Spleen (tissue), 7 donors: ENCODE measurements around the gene KLHL6.

ENCODE experiments used
- POLR2A ChIP-seq, 3 donors: fragments of 450-650 bp; IDR thresholded peaks; one replicate each; pipeline ENCODE4 v1.5.1; 2017; ENCODE audit warnings: antibody characterized with exemption in 3 of 3, mild to moderate bottlenecking in 1 of 3
- POLR2AphosphoS5 ChIP-seq, 3 donors: sonication (generic); formaldehyde crosslinking; IDR thresholded peaks; one replicate each; pipeline ENCODE4 v1.5.1; 2017; ENCODE audit warnings: antibody characterized with exemption in 3 of 3
- TF ChIP-seq, protein P1 (sequence below), 11 experiments: fragments of 200-600 bp in 7 of 11; fragments of 450-650 bp in 4 of 11; sonication (generic) in 4 of 11; IDR thresholded peaks in 8 of 11; conservative IDR thresholded peaks in 3 of 11; 1 replicate in 7 of 11; 2 replicates in 4 of 11; pipeline versions ENCODE4 v1.4.0 to v1.8.0; 2016 to 2021; ENCODE audit warnings: antibody characterized with exemption in 11 of 11, inconsistent platforms in 4 of 11, mild to moderate bottlenecking in 1 of 11
- donor health status: DM: no; HTN: no; CAD: no; lungs with moderate emphysema.
- donor health status: DM: no; HTN: no; CAD: no.
- donor health status: DM: no; HTN: no; CAD: no.

DNA sequence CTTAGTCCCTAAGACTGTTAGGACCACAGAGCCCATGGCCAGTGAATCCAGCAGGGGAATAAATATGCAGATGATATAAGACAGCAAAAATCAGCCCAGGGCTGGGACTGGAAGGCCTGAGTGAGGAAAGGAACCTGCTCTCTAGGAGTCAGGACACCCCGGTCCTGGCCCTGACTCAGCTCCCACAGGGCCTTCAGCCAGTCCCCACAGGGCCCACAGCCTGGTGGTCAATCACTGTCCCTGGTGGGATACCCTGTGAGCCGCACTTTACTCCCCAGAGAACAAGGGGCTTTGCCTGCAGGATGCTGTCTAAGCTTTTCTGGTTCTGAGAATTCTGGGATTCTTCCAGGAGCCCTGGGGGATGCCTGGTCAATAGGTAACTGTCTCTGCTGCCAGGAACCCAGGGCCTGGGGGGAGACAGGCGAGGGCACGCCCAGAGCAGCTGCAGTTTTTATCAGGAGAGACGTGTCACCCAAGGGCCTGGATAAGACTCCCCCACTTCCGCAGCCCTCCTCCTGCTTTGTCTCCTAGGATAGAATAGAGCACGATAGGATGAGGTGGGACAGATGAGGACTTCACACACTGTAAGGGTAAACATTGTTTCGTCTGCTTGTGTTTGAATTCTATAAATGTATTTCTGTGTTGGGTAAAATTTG, 77.6 kb downstream of the KLHL6 start:
- TF ChIP-seq, protein P1, sequence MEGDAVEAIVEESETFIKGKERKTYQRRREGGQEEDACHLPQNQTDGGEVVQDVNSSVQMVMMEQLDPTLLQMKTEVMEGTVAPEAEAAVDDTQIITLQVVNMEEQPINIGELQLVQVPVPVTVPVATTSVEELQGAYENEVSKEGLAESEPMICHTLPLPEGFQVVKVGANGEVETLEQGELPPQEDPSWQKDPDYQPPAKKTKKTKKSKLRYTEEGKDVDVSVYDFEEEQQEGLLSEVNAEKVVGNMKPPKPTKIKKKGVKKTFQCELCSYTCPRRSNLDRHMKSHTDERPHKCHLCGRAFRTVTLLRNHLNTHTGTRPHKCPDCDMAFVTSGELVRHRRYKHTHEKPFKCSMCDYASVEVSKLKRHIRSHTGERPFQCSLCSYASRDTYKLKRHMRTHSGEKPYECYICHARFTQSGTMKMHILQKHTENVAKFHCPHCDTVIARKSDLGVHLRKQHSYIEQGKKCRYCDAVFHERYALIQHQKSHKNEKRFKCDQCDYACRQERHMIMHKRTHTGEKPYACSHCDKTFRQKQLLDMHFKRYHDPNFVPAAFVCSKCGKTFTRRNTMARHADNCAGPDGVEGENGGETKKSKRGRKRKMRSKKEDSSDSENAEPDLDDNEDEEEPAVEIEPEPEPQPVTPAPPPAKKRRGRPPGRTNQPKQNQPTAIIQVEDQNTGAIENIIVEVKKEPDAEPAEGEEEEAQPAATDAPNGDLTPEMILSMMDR (IDR thresholded peaks at IDR 0.05 in 8 of 11, conservative IDR thresholded peaks at IDR 0.05 in 3 of 11) = no peak
- TF ChIP-seq POLR2A (IDR thresholded peaks at IDR 0.05) = no peak
- TF ChIP-seq POLR2AphosphoS5 (IDR thresholded peaks at IDR 0.05) = no peak
